ENCODE data around the gene CDK5.

The CDK5 gene

GRCh38 chr7:151008511-151009323, 49.0 kb downstream of the CDK5 start:
- H3K4me3 ChIP-seq (ENCODE audit: low read depth, low read length), result no peak overlapping the region
- TF ChIP-seq, protein P1, sequence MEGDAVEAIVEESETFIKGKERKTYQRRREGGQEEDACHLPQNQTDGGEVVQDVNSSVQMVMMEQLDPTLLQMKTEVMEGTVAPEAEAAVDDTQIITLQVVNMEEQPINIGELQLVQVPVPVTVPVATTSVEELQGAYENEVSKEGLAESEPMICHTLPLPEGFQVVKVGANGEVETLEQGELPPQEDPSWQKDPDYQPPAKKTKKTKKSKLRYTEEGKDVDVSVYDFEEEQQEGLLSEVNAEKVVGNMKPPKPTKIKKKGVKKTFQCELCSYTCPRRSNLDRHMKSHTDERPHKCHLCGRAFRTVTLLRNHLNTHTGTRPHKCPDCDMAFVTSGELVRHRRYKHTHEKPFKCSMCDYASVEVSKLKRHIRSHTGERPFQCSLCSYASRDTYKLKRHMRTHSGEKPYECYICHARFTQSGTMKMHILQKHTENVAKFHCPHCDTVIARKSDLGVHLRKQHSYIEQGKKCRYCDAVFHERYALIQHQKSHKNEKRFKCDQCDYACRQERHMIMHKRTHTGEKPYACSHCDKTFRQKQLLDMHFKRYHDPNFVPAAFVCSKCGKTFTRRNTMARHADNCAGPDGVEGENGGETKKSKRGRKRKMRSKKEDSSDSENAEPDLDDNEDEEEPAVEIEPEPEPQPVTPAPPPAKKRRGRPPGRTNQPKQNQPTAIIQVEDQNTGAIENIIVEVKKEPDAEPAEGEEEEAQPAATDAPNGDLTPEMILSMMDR (IDR thresholded peaks at IDR 0.05; ENCODE audit: control insufficient read depth, extremely low read depth, insufficient read depth), result peak; percentile 25
- DNase-seq (ENCODE audit: low read depth), result no peak

GRCh38 chr7:151008143-151008510, 49.6 kb downstream of the CDK5 start:
- DNase-seq (ENCODE audit: low read depth), result no peak
- H3K4me3 ChIP-seq (ENCODE audit: low read depth, low read length), result no peak overlapping the region
- TF ChIP-seq, protein P1 (IDR thresholded peaks at IDR 0.05; ENCODE audit: control insufficient read depth, extremely low read depth, insufficient read depth), result no peak

DNA sequence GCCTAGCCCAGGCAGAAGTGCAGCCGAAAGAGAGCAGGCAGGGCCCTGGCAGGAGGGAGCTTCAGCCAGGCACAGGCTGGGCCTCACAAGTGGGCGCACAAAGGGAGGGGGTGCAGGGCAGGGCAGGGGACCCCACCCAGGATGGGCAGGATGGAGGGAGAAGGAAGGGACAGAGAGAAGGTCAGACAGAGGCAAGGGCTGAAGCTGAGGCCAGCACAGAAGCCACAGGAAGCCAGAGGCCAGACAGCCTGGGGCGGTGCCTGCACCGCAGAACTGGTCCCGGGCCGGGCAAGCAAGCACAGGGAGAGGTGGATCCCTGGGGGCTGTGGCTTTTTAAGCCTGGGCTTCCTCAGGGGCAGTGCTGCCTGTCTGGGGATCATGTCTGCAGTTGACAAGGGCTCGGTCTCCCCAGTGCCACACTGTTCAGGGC, 50.2 kb downstream of the CDK5 start:
- DNase-seq (ENCODE audit: low read depth), result no peak
- no peak overlapping the region for H3K4me3 ChIP-seq (ENCODE audit: low read depth, low read length)
- TF ChIP-seq, protein P1 (IDR thresholded peaks at IDR 0.05; ENCODE audit: control insufficient read depth, extremely low read depth, insufficient read depth), result no peak

DNA sequence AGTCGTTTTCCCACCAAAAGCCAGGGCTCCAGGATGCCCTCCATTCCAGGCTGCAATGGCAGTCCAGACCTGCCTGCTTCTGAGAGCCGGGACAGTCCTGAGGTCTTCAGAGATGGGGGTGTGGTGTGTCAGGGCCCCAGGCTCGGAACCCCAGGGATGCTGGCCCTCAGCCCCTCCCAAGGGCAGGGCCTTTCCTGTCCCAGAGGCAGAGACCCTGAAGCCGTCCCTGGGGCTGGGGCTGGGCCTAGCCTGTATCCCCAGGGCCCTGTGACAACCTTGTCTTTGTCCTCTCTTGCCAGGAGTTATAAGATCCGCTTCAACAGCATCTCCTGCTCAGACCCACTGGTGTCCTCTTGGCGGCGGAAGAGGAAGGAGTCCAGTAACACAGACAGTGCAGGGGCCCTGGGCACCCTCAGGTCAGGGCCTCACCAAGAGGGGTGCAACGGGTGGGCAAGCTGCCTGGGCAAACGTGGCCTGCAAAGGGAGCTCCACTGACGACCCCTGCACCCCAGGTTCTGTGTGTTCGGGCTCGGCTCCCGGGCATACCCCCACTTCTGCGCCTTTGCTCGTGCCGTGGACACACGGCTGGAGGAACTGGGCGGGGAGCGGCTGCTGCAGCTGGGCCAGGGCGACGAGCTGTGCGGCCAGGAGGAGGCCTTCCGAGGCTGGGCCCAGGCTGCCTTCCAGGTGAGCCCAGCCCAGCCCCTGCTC, 51.0 kb downstream of the CDK5 start:
- DNase-seq (ENCODE audit: low read depth), result no peak
- H3K4me3 ChIP-seq (ENCODE audit: low read depth, low read length), result no peak overlapping the region
- TF ChIP-seq, protein P1 (IDR thresholded peaks at IDR 0.05; ENCODE audit: control insufficient read depth, extremely low read depth, insufficient read depth), result no peak

- TF ChIP-seq, protein P1 (IDR thresholded peaks at IDR 0.05; ENCODE audit: control insufficient read depth, extremely low read depth, insufficient read depth), result no peak
- no peak overlapping the region for H3K4me3 ChIP-seq (ENCODE audit: low read depth, low read length)
- no peak for DNase-seq (ENCODE audit: low read depth)
Observed at GRCh38 chr7:151005566-151005965, 52.1 kb downstream of the CDK5 start.

All from LNCaP clone FGC (cell line).